ENCODE measurements around the gene CALY.
"Not testable (repeated sequence)": the region's sequence is repeated elsewhere in the genome, so short reads cannot be mapped to it uniquely, and the experiment has no call there.

The CALY gene

GRCh38 chr10:133336577-133337369 lies at the start of gene CALY:
Gene CALY (minus strand): TSS chr10:133336896. CDS start chr10:133328989, 7,907 bp downstream.
- peak; percentile 93 for DNase-seq

GRCh38 chr10:133385214-133385613 lies 48.5 kb upstream of the CALY start:
- DNase-seq, result no peak

GRCh38 chr10:133384071-133384470 lies 47.4 kb upstream of the CALY start:
- no peak for DNase-seq

- no peak for DNase-seq
Observed at GRCh38 chr10:133383551-133383950, 46.9 kb upstream of the CALY start.

- no peak for DNase-seq
Observed at GRCh38 chr10:133381036-133381435, 44.3 kb upstream of the CALY start.

- no peak for DNase-seq
Observed at GRCh38 chr10:133379801-133380666, 43.3 kb upstream of the CALY start.

- DNase-seq, result peak; percentile 69
Observed at GRCh38 chr10:133379152-133379800, 42.6 kb upstream of the CALY start, which contains the start of gene PAOX. Gene PAOX (plus strand): TSS chr10:133379262. CDS start chr10:133379317, 55 bp downstream.

- DNase-seq, result peak; percentile 75
Observed at GRCh38 chr10:133378251-133379096, 41.8 kb upstream of the CALY start.

GRCh38 chr10:133377818-133378250 lies 41.1 kb upstream of the CALY start:
- no peak for DNase-seq

GRCh38 chr10:133377025-133377817 lies 40.5 kb upstream of the CALY start:
- no peak for DNase-seq

- DNase-seq, result not testable (repeated sequence)
Observed at GRCh38 chr10:133376183-133376582, 39.5 kb upstream of the CALY start.

- no peak for DNase-seq
Observed at GRCh38 chr10:133375357-133376115, 38.8 kb upstream of the CALY start.

GRCh38 chr10:133373174-133374090 lies 36.7 kb upstream of the CALY start, which contains the start of gene ECHS1:
Gene ECHS1 (minus strand): TSS chr10:133373354. CDS start chr10:133373333, 21 bp downstream.
- peak; percentile 94 for DNase-seq

GRCh38 chr10:133372507-133372906 lies 35.8 kb upstream of the CALY start:
- DNase-seq, result no peak

GRCh38 chr10:133370030-133370786 lies 33.5 kb upstream of the CALY start:
- DNase-seq, result no peak

- no peak for DNase-seq
Observed at GRCh38 chr10:133368153-133368552, 31.5 kb upstream of the CALY start.

- not testable (repeated sequence) for DNase-seq
Observed at GRCh38 chr10:133367461-133367860, 30.8 kb upstream of the CALY start.

GRCh38 chr10:133366751-133367150 lies 30.1 kb upstream of the CALY start:
- no peak for DNase-seq

- no peak for DNase-seq
Observed at GRCh38 chr10:133366130-133366478, 29.4 kb upstream of the CALY start.

All from CD4-positive, alpha-beta T cell treated with Interleukin-17A for 4 hours (primary cell).